ENCODE results near the gene GNB1L. TPM values are rescaled to one million over a fixed set of nuclear protein-coding genes. Genes with fewer than 3 reads are reported as not detected.
"Not testable (repeated sequence)": the region's sequence is repeated elsewhere in the genome, so short reads cannot be mapped to it uniquely, and the experiment has no call there.

GNB1L gene
- polyA plus RNA-seq, 1 donor from 2014 or later, result 16.5 TPM

GRCh38 chr22:19779685-19780268 lies 74.9 kb downstream of the GNB1L start:
- no peaks in the 10 kb centered on the region for H3K9me2 ChIP-seq (ENCODE audit: insufficient read depth, low read length)

GRCh38 chr22:19779011-19779421 lies 75.7 kb downstream of the GNB1L start:
- Histone ChIP-seq H3K4me2 (ENCODE audit: low read length) (no peak overlapping the region), H3F3A (ENCODE audit: insufficient read depth, low read length, poor library complexity, severe bottlenecking) (no peaks in the 10 kb centered on the region), H2AFZ (ENCODE audit: low read depth, low read length) (no peak overlapping the region), H3K27ac (ENCODE audit: low read length) (no peak overlapping the region), H4K20me1 (ENCODE audit: insufficient read depth) (no peaks in the 10 kb centered on the region), H3K4me3 (ENCODE audit: low read length) (no peak overlapping the region), H3K9me3 (ENCODE audit: low read length) (no peaks in the 10 kb centered on the region), H3K27me3 (ENCODE audit: insufficient read depth, low read depth, low read length) (no peaks in the 10 kb centered on the region), H3K36me3 (ENCODE audit: insufficient read depth, low read length) (no peaks in the 10 kb centered on the region), H3K9me2 (ENCODE audit: insufficient read depth, low read length) (no peaks in the 10 kb centered on the region), H3K79me2 (replicated peaks; ENCODE audit: insufficient read depth, low read length) (no peaks in the 10 kb centered on the region), H3K9ac (ENCODE audit: low read length) (no peak overlapping the region)
- TF ChIP-seq TAF1 (IDR thresholded peaks at IDR 0.05; ENCODE audit: low read depth), result no peak
- no peak for TF ChIP-seq RAD21 (conservative IDR thresholded peaks at IDR 0.05)

More at GRCh38 chr22:19779685-19780268, 74.9 kb downstream of the GNB1L start:
- no peak overlapping the region for H3K4me3 ChIP-seq (ENCODE audit: low read length)
- H3K4me2 ChIP-seq (ENCODE audit: low read length), result no peak overlapping the region
- no peaks in the 10 kb centered on the region for H3K79me2 ChIP-seq (replicated peaks; ENCODE audit: insufficient read depth, low read length)
- H3K36me3 ChIP-seq (ENCODE audit: insufficient read depth, low read length), result no peaks in the 10 kb centered on the region
- H2AFZ ChIP-seq (ENCODE audit: low read depth, low read length), result no peak overlapping the region
- H3F3A ChIP-seq (ENCODE audit: insufficient read depth, low read length, poor library complexity, severe bottlenecking), result no peaks in the 10 kb centered on the region
- TF ChIP-seq TAF1 (IDR thresholded peaks at IDR 0.05; ENCODE audit: low read depth) (no peak), RAD21 (conservative IDR thresholded peaks at IDR 0.05) (no peak), EP300 (conservative IDR thresholded peaks at IDR 0.05; ENCODE audit: poor library complexity, severe bottlenecking) (no peak), EZH2 (IDR thresholded peaks at IDR 0.05; ENCODE audit: borderline replicate concordance, insufficient read depth, low read length, poor library complexity, severe bottlenecking) (no peak), SMC3 (conservative IDR thresholded peaks at IDR 0.05; ENCODE audit: poor library complexity) (no peak), REST (IDR thresholded peaks at IDR 0.05; ENCODE audit: borderline replicate concordance) (no peak), POLR2AphosphoS5 (IDR thresholded peaks at IDR 0.05) (no peak), MXI1 (conservative IDR thresholded peaks at IDR 0.05; ENCODE audit: poor library complexity, severe bottlenecking) (no peak)
- TF ChIP-seq, protein P1, sequence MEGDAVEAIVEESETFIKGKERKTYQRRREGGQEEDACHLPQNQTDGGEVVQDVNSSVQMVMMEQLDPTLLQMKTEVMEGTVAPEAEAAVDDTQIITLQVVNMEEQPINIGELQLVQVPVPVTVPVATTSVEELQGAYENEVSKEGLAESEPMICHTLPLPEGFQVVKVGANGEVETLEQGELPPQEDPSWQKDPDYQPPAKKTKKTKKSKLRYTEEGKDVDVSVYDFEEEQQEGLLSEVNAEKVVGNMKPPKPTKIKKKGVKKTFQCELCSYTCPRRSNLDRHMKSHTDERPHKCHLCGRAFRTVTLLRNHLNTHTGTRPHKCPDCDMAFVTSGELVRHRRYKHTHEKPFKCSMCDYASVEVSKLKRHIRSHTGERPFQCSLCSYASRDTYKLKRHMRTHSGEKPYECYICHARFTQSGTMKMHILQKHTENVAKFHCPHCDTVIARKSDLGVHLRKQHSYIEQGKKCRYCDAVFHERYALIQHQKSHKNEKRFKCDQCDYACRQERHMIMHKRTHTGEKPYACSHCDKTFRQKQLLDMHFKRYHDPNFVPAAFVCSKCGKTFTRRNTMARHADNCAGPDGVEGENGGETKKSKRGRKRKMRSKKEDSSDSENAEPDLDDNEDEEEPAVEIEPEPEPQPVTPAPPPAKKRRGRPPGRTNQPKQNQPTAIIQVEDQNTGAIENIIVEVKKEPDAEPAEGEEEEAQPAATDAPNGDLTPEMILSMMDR (IDR thresholded peaks at IDR 0.05; ENCODE audit: poor library complexity, severe bottlenecking), result no peak
- no peak overlapping the region for H3K9ac ChIP-seq (ENCODE audit: low read length)
- no peaks in the 10 kb centered on the region for H3K27me3 ChIP-seq (ENCODE audit: insufficient read depth, low read depth, low read length)
- no peaks in the 10 kb centered on the region for H4K20me1 ChIP-seq (ENCODE audit: insufficient read depth)
- H3K9me3 ChIP-seq (ENCODE audit: low read length), result no peaks in the 10 kb centered on the region
- no peak overlapping the region for H3K27ac ChIP-seq (ENCODE audit: low read length)

DNA sequence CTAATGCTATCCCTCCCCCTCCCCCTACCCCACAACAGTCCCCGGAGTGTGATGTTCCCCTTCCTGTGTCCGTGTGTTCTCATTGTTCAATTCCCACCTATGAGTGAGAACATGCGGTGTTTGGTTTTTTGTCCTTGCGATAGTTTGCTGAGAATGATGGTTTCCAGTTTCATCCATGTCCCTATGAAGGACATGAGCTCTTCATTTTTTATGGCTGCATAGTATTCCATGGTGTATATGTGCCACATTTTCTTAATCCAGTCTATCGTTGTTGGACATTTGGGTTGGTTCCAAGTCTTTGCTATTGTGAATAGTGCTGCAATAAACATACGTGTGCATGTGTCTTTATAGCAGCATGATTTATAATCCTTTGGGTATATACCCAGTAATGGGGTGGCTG lies 77.5 kb downstream of the GNB1L start:
- H2AFZ ChIP-seq (ENCODE audit: low read depth, low read length); H3K36me3 ChIP-seq (ENCODE audit: insufficient read depth, low read length); H3F3A ChIP-seq (ENCODE audit: insufficient read depth, low read length, poor library complexity, severe bottlenecking); H4K20me1 ChIP-seq (ENCODE audit: insufficient read depth); H3K4me3 ChIP-seq (ENCODE audit: low read length); H3K4me2 ChIP-seq (ENCODE audit: low read length); H3K9me2 ChIP-seq (ENCODE audit: insufficient read depth, low read length); H3K79me2 ChIP-seq (replicated peaks; ENCODE audit: insufficient read depth, low read length); H3K9ac ChIP-seq (ENCODE audit: low read length); H3K27me3 ChIP-seq (ENCODE audit: insufficient read depth, low read depth, low read length); H3K27ac ChIP-seq (ENCODE audit: low read length); H3K9me3 ChIP-seq (ENCODE audit: low read length): not testable (repeated sequence)
